HG03280 (cell line): ENCODE data around the gene KRT33B.

Experiments used
- ATAC-seq: cut with Tn5 transposase; IDR thresholded peaks from one replicate; pipeline ENCODE4 v1.9.1; 2021; ENCODE audit warnings: mild to moderate bottlenecking, moderate library complexity; ENCODE audit not compliant: unreplicated experiment

Gene KRT33B

GRCh38 chr17:41326173-41327145 lies 43.2 kb downstream of the KRT33B start:
- no peak for ATAC-seq

GRCh38 chr17:41325611-41326010 lies 44.0 kb downstream of the KRT33B start:
- ATAC-seq: no peak

GRCh38 chr17:41325126-41325525 lies 44.5 kb downstream of the KRT33B start:
- no peak for ATAC-seq

GRCh38 chr17:41324180-41325075 lies 45.2 kb downstream of the KRT33B start:
- ATAC-seq: no peak

- ATAC-seq: no peak
Observed at GRCh38 chr17:41322903-41323895, 46.4 kb downstream of the KRT33B start.

- ATAC-seq: no peak
Observed at GRCh38 chr17:41322094-41322902, 47.3 kb downstream of the KRT33B start.

GRCh38 chr17:41318231-41318630 lies 51.4 kb downstream of the KRT33B start:
- ATAC-seq: no peak

- ATAC-seq: no peak
Observed at GRCh38 chr17:41315814-41316445, 53.7 kb downstream of the KRT33B start.

GRCh38 chr17:41315204-41315794 lies 54.3 kb downstream of the KRT33B start, which contains the start of gene KRTAP17-1:
Gene KRTAP17-1, minus strand, starts transcription at chr17:41315710. Its CDS starts 60 bp downstream, at chr17:41315650.
- no peak for ATAC-seq
